Measurements from ENCODE around the gene CACFD1. TPM values are rescaled to one million over a fixed set of nuclear protein-coding genes. Genes with fewer than 3 reads are reported as not detected.

The CACFD1 gene
- total RNA-seq, 1 experiment from 2014 or later = 22.5 TPM

DNA sequence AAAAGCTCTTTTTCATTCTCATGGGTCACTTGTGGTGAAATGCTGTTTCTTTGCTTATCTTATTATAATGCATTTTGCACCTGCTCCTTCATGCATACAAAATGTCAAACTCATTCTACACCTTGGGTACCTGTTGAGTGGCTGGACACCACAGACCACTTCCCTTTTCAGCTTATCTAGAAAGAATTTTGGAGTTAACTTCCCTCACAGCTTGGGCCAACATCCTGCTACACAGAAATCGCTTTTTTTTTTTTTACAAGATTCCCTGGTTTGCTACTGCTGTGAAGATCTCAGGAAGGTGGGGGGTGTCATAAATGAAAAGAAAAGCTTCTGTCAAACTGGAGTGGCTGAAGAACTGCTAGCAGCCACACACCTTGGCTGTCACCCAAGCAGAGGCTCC, 44.6 kb upstream of the CACFD1 start:
- Mint-ChIP-seq H3K4me1 (peaks cover 23% of the 10 kb centered on the region), H3K27ac (no peak overlapping the region; the same call in 1 of the 2 replicates), H3K36me3 (peaks cover 41% of the 10 kb centered on the region), H3K27me3 (ENCODE audit: low read depth) (no peaks in the 10 kb centered on the region), H3K9me3 (no peaks in the 10 kb centered on the region), H3K4me3 (no peak overlapping the region)
- TF ChIP-seq, protein P1, sequence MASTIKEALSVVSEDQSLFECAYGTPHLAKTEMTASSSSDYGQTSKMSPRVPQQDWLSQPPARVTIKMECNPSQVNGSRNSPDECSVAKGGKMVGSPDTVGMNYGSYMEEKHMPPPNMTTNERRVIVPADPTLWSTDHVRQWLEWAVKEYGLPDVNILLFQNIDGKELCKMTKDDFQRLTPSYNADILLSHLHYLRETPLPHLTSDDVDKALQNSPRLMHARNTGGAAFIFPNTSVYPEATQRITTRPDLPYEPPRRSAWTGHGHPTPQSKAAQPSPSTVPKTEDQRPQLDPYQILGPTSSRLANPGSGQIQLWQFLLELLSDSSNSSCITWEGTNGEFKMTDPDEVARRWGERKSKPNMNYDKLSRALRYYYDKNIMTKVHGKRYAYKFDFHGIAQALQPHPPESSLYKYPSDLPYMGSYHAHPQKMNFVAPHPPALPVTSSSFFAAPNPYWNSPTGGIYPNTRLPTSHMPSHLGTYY (CRISPR knock-in tag; IDR thresholded peaks at IDR 0.05) = no peak
- TF ChIP-seq, protein P2, sequence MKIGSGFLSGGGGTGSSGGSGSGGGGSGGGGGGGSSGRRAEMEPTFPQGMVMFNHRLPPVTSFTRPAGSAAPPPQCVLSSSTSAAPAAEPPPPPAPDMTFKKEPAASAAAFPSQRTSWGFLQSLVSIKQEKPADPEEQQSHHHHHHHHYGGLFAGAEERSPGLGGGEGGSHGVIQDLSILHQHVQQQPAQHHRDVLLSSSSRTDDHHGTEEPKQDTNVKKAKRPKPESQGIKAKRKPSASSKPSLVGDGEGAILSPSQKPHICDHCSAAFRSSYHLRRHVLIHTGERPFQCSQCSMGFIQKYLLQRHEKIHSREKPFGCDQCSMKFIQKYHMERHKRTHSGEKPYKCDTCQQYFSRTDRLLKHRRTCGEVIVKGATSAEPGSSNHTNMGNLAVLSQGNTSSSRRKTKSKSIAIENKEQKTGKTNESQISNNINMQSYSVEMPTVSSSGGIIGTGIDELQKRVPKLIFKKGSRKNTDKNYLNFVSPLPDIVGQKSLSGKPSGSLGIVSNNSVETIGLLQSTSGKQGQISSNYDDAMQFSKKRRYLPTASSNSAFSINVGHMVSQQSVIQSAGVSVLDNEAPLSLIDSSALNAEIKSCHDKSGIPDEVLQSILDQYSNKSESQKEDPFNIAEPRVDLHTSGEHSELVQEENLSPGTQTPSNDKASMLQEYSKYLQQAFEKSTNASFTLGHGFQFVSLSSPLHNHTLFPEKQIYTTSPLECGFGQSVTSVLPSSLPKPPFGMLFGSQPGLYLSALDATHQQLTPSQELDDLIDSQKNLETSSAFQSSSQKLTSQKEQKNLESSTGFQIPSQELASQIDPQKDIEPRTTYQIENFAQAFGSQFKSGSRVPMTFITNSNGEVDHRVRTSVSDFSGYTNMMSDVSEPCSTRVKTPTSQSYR (CRISPR knock-in tag; IDR thresholded peaks at IDR 0.05) = no peak
- CTCF ChIA-PET = no interaction called here
- no peak for ATAC-seq
- POLR2A ChIA-PET = no interaction called here
- no peak for DNase-seq (ENCODE audit: low spot score)

DNA sequence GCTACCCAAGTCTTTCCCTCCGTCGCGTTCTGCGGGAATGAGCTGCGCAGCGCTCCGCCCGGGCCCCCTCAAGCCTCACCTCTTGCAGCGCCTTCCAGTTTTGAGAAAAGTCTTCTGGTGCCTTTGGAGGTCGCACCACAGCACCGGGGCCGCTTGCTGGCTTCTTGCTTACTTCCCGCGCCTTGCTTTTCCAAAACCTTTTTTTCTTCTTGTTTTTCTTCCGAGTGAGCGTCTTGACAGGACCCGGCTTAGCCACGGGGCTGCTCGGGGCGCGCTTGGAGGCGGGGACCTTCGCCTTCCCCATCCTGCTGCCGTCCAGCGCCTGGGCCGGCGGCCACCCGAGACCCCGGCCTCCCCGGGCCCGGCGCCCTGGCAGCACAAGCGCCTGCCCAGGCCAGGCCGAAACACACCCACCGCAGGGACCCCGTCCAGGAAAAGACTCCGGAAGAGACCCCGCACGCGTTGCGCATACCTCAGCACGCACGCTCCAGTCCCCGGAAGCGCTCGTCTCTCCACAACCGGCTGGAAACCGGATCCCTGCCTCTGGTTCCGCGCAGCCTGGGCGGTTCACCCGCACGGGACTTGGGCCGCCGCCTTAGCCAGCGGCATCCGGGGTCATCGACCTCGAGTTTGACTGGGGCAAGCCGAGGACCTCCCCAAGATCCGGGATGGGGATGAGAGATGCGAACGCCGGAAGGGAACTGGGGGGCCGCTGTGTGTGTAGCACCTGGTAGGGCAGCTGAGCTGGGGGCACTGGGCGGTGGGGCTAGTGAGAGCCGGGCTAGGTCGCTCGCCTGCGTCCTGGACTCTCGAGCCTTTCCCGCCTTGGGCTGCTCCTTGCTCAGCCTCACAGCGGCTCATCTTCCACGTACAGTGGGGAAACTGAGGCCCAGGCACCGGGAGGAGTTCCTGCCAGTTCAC, 42.0 kb upstream of the CACFD1 start, which contains the start of gene REXO4:
TSS of gene REXO4 (minus strand) at position 470 of the 921 bp plus-strand sequence. CDS start at position 304, 166 bp downstream.
- Mint-ChIP-seq H3K36me3 (peaks cover 22% of the 10 kb centered on the region), H3K4me1 (peaks cover 39% of the 10 kb centered on the region), H3K27ac (peak within 1 kb of the TSS; percentile 99), H3K4me3 (peak within 1 kb of the TSS; percentile 96), H3K27me3 (ENCODE audit: low read depth) (no peaks in the 10 kb centered on the region), H3K9me3 (no peaks in the 10 kb centered on the region)
- DNase-seq (ENCODE audit: low spot score) (peak; percentile 92), ATAC-seq (peak; percentile 92)
- ChIA-PET POLR2A (interaction anchor here (0.6 to 1.3 kb wide), 4 partner anchors 11 to 69 kb away, joined by 3 read pairs; no protein-coding TSS in a partner anchor), CTCF (interaction anchor here (1.0 to 1.4 kb wide), 2 partner anchors 21 to 43 kb away, joined by 3 to 4 read pairs; partner anchors contain the start of gene CACFD1)
- TF ChIP-seq IRF2 (CRISPR knock-in tag; IDR thresholded peaks at IDR 0.05; ENCODE audit: borderline replicate concordance, low read depth) (no peak), ZNF396 (CRISPR knock-in tag; IDR thresholded peaks at IDR 0.05; ENCODE audit: borderline replicate concordance) (no peak), RELA (CRISPR knock-in tag; IDR thresholded peaks at IDR 0.05; ENCODE audit: borderline replicate concordance) (peak; percentile 16; the same call in 1 of the 2 replicates), SMAD3 (CRISPR knock-in tag; IDR thresholded peaks at IDR 0.05; ENCODE audit: borderline replicate concordance) (no peak; the same call in 1 of the 2 replicates), ZNF263 (CRISPR knock-in tag; IDR thresholded peaks at IDR 0.05; ENCODE audit: low read depth) (no peak), GABPB1 (CRISPR knock-in tag; IDR thresholded peaks at IDR 0.05) (peak; percentile 97), NFATC4 (CRISPR knock-in tag; IDR thresholded peaks at IDR 0.05) (no peak), RORB (CRISPR knock-in tag; IDR thresholded peaks at IDR 0.05) (no peak), ELF4 (CRISPR knock-in tag; IDR thresholded peaks at IDR 0.05; ENCODE audit: low read depth) (no peak), JUN (CRISPR knock-in tag; IDR thresholded peaks at IDR 0.05) (no peak), TEAD1 (CRISPR knock-in tag; IDR thresholded peaks at IDR 0.05) (peak; percentile 92)
- TF ChIP-seq, protein P3, sequence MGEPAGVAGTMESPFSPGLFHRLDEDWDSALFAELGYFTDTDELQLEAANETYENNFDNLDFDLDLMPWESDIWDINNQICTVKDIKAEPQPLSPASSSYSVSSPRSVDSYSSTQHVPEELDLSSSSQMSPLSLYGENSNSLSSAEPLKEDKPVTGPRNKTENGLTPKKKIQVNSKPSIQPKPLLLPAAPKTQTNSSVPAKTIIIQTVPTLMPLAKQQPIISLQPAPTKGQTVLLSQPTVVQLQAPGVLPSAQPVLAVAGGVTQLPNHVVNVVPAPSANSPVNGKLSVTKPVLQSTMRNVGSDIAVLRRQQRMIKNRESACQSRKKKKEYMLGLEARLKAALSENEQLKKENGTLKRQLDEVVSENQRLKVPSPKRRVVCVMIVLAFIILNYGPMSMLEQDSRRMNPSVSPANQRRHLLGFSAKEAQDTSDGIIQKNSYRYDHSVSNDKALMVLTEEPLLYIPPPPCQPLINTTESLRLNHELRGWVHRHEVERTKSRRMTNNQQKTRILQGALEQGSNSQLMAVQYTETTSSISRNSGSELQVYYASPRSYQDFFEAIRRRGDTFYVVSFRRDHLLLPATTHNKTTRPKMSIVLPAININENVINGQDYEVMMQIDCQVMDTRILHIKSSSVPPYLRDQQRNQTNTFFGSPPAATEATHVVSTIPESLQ (CRISPR knock-in tag; IDR thresholded peaks at IDR 0.05) = no peak
- TF ChIP-seq, protein P4, sequence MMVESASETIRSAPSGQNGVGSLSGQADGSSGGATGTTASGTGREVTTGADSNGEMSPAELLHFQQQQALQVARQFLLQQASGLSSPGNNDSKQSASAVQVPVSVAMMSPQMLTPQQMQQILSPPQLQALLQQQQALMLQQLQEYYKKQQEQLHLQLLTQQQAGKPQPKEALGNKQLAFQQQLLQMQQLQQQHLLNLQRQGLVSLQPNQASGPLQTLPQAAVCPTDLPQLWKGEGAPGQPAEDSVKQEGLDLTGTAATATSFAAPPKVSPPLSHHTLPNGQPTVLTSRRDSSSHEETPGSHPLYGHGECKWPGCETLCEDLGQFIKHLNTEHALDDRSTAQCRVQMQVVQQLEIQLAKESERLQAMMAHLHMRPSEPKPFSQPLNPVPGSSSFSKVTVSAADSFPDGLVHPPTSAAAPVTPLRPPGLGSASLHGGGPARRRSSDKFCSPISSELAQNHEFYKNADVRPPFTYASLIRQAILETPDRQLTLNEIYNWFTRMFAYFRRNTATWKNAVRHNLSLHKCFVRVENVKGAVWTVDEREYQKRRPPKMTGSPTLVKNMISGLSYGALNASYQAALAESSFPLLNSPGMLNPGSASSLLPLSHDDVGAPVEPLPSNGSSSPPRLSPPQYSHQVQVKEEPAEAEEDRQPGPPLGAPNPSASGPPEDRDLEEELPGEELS (CRISPR knock-in tag; IDR thresholded peaks at IDR 0.05) = no peak
- TF ChIP-seq, protein P5, sequence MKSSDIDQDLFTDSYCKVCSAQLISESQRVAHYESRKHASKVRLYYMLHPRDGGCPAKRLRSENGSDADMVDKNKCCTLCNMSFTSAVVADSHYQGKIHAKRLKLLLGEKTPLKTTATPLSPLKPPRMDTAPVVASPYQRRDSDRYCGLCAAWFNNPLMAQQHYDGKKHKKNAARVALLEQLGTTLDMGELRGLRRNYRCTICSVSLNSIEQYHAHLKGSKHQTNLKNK (CRISPR knock-in tag; IDR thresholded peaks at IDR 0.05) = no peak
- TF ChIP-seq, protein P6, sequence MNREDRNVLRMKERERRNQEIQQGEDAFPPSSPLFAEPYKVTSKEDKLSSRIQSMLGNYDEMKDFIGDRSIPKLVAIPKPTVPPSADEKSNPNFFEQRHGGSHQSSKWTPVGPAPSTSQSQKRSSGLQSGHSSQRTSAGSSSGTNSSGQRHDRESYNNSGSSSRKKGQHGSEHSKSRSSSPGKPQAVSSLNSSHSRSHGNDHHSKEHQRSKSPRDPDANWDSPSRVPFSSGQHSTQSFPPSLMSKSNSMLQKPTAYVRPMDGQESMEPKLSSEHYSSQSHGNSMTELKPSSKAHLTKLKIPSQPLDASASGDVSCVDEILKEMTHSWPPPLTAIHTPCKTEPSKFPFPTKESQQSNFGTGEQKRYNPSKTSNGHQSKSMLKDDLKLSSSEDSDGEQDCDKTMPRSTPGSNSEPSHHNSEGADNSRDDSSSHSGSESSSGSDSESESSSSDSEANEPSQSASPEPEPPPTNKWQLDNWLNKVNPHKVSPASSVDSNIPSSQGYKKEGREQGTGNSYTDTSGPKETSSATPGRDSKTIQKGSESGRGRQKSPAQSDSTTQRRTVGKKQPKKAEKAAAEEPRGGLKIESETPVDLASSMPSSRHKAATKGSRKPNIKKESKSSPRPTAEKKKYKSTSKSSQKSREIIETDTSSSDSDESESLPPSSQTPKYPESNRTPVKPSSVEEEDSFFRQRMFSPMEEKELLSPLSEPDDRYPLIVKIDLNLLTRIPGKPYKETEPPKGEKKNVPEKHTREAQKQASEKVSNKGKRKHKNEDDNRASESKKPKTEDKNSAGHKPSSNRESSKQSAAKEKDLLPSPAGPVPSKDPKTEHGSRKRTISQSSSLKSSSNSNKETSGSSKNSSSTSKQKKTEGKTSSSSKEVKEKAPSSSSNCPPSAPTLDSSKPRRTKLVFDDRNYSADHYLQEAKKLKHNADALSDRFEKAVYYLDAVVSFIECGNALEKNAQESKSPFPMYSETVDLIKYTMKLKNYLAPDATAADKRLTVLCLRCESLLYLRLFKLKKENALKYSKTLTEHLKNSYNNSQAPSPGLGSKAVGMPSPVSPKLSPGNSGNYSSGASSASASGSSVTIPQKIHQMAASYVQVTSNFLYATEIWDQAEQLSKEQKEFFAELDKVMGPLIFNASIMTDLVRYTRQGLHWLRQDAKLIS (CRISPR knock-in tag; IDR thresholded peaks at IDR 0.05; ENCODE audit: borderline replicate concordance) = no peak; the same call in 1 of the 2 replicates
- TF ChIP-seq, protein P7, sequence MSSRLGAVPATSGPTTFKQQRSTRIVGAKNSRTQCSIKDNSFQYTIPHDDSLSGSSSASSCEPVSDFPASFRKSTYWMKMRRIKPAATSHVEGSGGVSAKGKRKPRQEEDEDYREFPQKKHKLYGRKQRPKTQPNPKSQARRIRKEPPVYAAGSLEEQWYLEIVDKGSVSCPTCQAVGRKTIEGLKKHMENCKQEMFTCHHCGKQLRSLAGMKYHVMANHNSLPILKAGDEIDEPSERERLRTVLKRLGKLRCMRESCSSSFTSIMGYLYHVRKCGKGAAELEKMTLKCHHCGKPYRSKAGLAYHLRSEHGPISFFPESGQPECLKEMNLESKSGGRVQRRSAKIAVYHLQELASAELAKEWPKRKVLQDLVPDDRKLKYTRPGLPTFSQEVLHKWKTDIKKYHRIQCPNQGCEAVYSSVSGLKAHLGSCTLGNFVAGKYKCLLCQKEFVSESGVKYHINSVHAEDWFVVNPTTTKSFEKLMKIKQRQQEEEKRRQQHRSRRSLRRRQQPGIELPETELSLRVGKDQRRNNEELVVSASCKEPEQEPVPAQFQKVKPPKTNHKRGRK (CRISPR knock-in tag; IDR thresholded peaks at IDR 0.05; ENCODE audit: borderline replicate concordance) = no peak

All from WTC11 (cell line).